Measurements from ENCODE around the gene SLC10A3.

- TF ChIP-seq CTCF (IDR thresholded peaks at IDR 0.05; ENCODE audit: extremely low read depth in 1 of 2, insufficient read depth in 1 of 2, low read depth in 1 of 2, low read length in 2 of 2) (no peak), EZH2 (IDR thresholded peaks at IDR 0.05; ENCODE audit: borderline replicate concordance, low read depth, low read length, severe bottlenecking) (no peak)
Measured at GRCh38 chrX:154441984-154442707, 48.3 kb downstream of the SLC10A3 start.
